Adrenal gland (tissue), 12 donors: ENCODE data around the gene PGR. TPM values are rescaled to one million over a fixed set of nuclear protein-coding genes. Genes with fewer than 3 reads are reported as not detected.
"Not testable (repeated sequence)": the region's sequence is repeated elsewhere in the genome, so short reads cannot be mapped to it uniquely, and the experiment has no call there.

Source experiments
- DNase-seq, 7 donors: peaks; one replicate each; pipeline ENCODE4 v3.0.0-alpha.2; 2019 to 2020
- H3K27ac ChIP-seq, 5 donors: fragments of 200-600 bp; sonication (generic) in 4 of 5; 1 replicate in 3 of 5; 2 replicates in 2 of 5; pipeline versions ENCODE4 v1.5.1 to v1.8.0; 2016 to 2020; ENCODE audit warnings: mild to moderate bottlenecking in 1 of 5
- H3K27me3 ChIP-seq: fragments of 200-600 bp; 2 replicates; pipeline ENCODE4 v1.8.0; 2021
- H3K36me3 ChIP-seq, 2 donors: fragments of 200-600 bp; replicated peaks in 1 of 2; 1 replicate in 1 of 2; 2 replicates in 1 of 2; pipeline versions ENCODE4 v1.5.1 to v1.8.0; 2018 to 2022
- H3K4me1 ChIP-seq, 2 donors: fragments of 200-600 bp; replicated peaks in 1 of 2; 1 replicate in 1 of 2; 2 replicates in 1 of 2; pipeline versions ENCODE4 v1.5.1 to v1.8.0; 2018 to 2021
- H3K4me3 ChIP-seq, 4 donors: fragments of 200-600 bp; sonication (generic) in 3 of 4; one replicate each; pipeline ENCODE4 v1.5.1; 2016 to 2018
- H3K9me3 ChIP-seq, 3 donors: fragments of 200-600 bp; sonication (generic) in 1 of 3; replicated peaks in 1 of 3; 1 replicate in 2 of 3; 2 replicates in 1 of 3; pipeline versions ENCODE4 v1.5.1 to v1.8.0; 2016 to 2021
- POLR2A ChIP-seq, 2 donors: fragments of 450-650 bp; IDR thresholded peaks; one replicate each; pipeline ENCODE4 v1.6.1; 2017; ENCODE audit warnings: antibody characterized with exemption in 2 of 2, mild to moderate bottlenecking in 2 of 2, moderate library complexity in 1 of 2
- WGBS, 4 donors: extraction: QIAGEN DNeasy Blood & Tissue Kit in 2 of 4; methylation state at CpG; one replicate each; pipeline versions ENCODE4 v1.1.5 to v1.1.7; 2013 to 2017; 5-methylcytosine and 5-hydroxymethylcytosine counted together
- intact Hi-C, 2 donors: fragments of 100-400 bp; cut with DNase I; formaldehyde crosslinking; loops; one replicate each; pipeline versions ENCODE4 v1.14.1 to v1.15.0; 2022 to 2023
- polyA plus RNA-seq, 3 donors: library from polyadenylated mRNA; stranded (reverse); fragments of 200-250 nt in 2 of 3; fragments of 350-450 nt in 1 of 3; fragmentation: Illumina TruSeq in 1 of 3; extraction: RNeasy Lipid Tissue Mini Kit (QIAGEN cat#74804) in 1 of 3; gene quantifications; one replicate each; pipeline ENCODE4 v1.2.3, GENCODE V29; 2013 to 2014
- total RNA-seq, 9 donors: library from RNA; depleted of rRNA in 4 of 9; stranded (reverse); fragments of >200 nt in 4 of 9; fragments of 120-200 nt in 1 of 9; fragmentation: NEBNext Ultra II Directional in 1 of 9; extraction: Animal tissue kit (Norgen Biotek cat#: 25700) in 1 of 9; gene quantifications; one replicate each; pipeline versions ENCODE4 v1.1.0 to v1.2.4, GENCODE V29; 2013 to 2023
- TF ChIP-seq, protein P1 (sequence below), 6 experiments: fragments of 450-650 bp in 4 of 6; fragments of 200-600 bp in 2 of 6; sonication (generic) in 1 of 6; IDR thresholded peaks; 1 replicate in 5 of 6; 2 replicates in 1 of 6; pipeline versions ENCODE4 v1.5.1 to v1.8.0; 2016 to 2021; ENCODE audit warnings: antibody characterized with exemption in 6 of 6, mild to moderate bottlenecking in 2 of 6, moderate library complexity in 1 of 6
- donor health status: healthy with polysubstance abuse.
- donor health status: Bipolar disorder and iron deficiency.
- donor health status: DM: yes; HTN: yes; CAD: no.
- donor health status: DM: no; HTN: no; CAD: no.
- donor health status: DM: no; HTN: no; CAD: no.
- donor health status: DM: yes; HTN: yes; CAD: no.

Gene PGR
- total and polyA plus RNA-seq, 12 donors = 0.24 to 17.3 (median 3.3) TPM

- Histone ChIP-seq H3K27ac (no peak overlapping the region), H3K4me1 (no peaks in the 10 kb centered on the region), H3K9me3 (no peaks in the 10 kb centered on the region), H3K36me3 (no peaks in the 10 kb centered on the region), H3K27me3 (no peaks in the 10 kb centered on the region), H3K4me3 (no peak overlapping the region)
- TF ChIP-seq POLR2A (IDR thresholded peaks at IDR 0.05) = no peak
- TF ChIP-seq, protein P1, sequence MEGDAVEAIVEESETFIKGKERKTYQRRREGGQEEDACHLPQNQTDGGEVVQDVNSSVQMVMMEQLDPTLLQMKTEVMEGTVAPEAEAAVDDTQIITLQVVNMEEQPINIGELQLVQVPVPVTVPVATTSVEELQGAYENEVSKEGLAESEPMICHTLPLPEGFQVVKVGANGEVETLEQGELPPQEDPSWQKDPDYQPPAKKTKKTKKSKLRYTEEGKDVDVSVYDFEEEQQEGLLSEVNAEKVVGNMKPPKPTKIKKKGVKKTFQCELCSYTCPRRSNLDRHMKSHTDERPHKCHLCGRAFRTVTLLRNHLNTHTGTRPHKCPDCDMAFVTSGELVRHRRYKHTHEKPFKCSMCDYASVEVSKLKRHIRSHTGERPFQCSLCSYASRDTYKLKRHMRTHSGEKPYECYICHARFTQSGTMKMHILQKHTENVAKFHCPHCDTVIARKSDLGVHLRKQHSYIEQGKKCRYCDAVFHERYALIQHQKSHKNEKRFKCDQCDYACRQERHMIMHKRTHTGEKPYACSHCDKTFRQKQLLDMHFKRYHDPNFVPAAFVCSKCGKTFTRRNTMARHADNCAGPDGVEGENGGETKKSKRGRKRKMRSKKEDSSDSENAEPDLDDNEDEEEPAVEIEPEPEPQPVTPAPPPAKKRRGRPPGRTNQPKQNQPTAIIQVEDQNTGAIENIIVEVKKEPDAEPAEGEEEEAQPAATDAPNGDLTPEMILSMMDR (IDR thresholded peaks at IDR 0.05) = no peak
- 75 to 96% (median 87%) methylated on average over 1 of the region's 1 CpG for WGBS, 4 donors
- DNase-seq = no peak
- intact Hi-C loops = no loop called here
Observed at GRCh38 chr11:101019870-101020269, 109.7 kb downstream of the PGR start.

- H3K4me3 ChIP-seq = no peak overlapping the region
- no peak for DNase-seq
- H3K36me3 ChIP-seq = no peaks in the 10 kb centered on the region
- H3K4me1 ChIP-seq = no peaks in the 10 kb centered on the region
- no peaks in the 10 kb centered on the region for H3K9me3 ChIP-seq
- TF ChIP-seq POLR2A (IDR thresholded peaks at IDR 0.05) = no peak
- TF ChIP-seq, protein P1 (IDR thresholded peaks at IDR 0.05) = no peak
- H3K27ac ChIP-seq = no peak overlapping the region
- H3K27me3 ChIP-seq = no peaks in the 10 kb centered on the region
- intact Hi-C loops = no loop called here
Observed at GRCh38 chr11:101014600-101015285, 114.9 kb downstream of the PGR start.

- intact Hi-C loops, H3K4me3 ChIP-seq: not testable (repeated sequence)
Observed at GRCh38 chr11:101013702-101014101, 115.9 kb downstream of the PGR start.

DNA sequence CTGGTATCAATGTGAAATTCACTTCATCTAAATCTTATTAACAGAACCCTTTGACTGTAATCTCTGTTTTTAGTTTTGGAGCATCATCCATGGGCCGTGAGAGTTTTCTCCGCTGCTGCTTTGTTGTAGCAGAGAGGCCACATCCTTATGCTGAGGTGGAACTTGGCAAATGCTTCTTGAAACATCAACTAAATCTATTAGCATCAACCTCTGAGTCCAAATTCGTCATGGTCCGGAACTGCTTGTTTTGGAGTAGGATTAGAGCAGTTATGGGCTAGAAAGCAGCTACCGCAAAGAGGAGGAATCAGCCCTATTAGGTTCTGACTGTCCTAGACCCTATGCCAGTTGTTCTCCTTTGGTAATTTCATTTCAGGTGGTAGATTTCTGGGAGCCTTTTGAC, 117.7 kb downstream of the PGR start:
- TF ChIP-seq, protein P1 (IDR thresholded peaks at IDR 0.05) = no peak
- no peak for TF ChIP-seq POLR2A (IDR thresholded peaks at IDR 0.05)
- WGBS, 4 donors = 80 to 90% (median 86%) methylated on average over 5 of the region's 5 CpGs
- Histone ChIP-seq H3K9me3 (no peaks in the 10 kb centered on the region), H3K36me3 (no peaks in the 10 kb centered on the region), H3K27ac (no peak overlapping the region), H3K4me3 (no peak overlapping the region), H3K4me1 (no peaks in the 10 kb centered on the region), H3K27me3 (no peaks in the 10 kb centered on the region)
- intact Hi-C loops = no loop called here
- DNase-seq = no peak

More at GRCh38 chr11:101013702-101014101, 115.9 kb downstream of the PGR start:
- H3K4me1 ChIP-seq, H3K27me3 ChIP-seq, H3K27ac ChIP-seq, H3K9me3 ChIP-seq, H3K36me3 ChIP-seq, DNase-seq: not testable (repeated sequence)

GRCh38 chr11:101010899-101011298, 118.7 kb downstream of the PGR start:
- Histone ChIP-seq H3K9me3 (no peaks in the 10 kb centered on the region), H3K4me3 (no peak overlapping the region), H3K27me3 (no peaks in the 10 kb centered on the region), H3K27ac (no peak overlapping the region), H3K4me1 (no peaks in the 10 kb centered on the region), H3K36me3 (no peaks in the 10 kb centered on the region)
- intact Hi-C loops = no loop called here
- no peak for TF ChIP-seq POLR2A (IDR thresholded peaks at IDR 0.05)
- TF ChIP-seq, protein P1 (IDR thresholded peaks at IDR 0.05) = no peak
- DNase-seq = no peak
- 75 to 82% (median 81%) methylated on average over 5 of the region's 5 CpGs for WGBS, 4 donors
